Measurements from ENCODE around the gene GLB1L2.

The GLB1L2 gene

GRCh38 chr11:134331354-134332188 is at the start of gene GLB1L2:
TSS of gene GLB1L2 (plus strand) at chr11:134331988. CDS start at chr11:134332062, 74 bp downstream.
- no peak for TF ChIP-seq CREB5 (CRISPR knock-in tag; IDR thresholded peaks at IDR 0.05; ENCODE audit: low read depth)
- no peak for TF ChIP-seq CSDC2 (CRISPR knock-in tag; IDR thresholded peaks at IDR 0.05)
- TF ChIP-seq CSRNP3 (CRISPR knock-in tag; IDR thresholded peaks at IDR 0.05), result no peak
- TF ChIP-seq TOX (CRISPR knock-in tag; IDR thresholded peaks at IDR 0.05; ENCODE audit: borderline replicate concordance), result no peak
- TF ChIP-seq ZNF565 (CRISPR knock-in tag; conservative IDR thresholded peaks at IDR 0.05; ENCODE audit: low read depth), result no peak
- no peak for TF ChIP-seq ZNF8 (CRISPR knock-in tag; IDR thresholded peaks at IDR 0.05)
- ATAC-seq, result peak; percentile 80

GRCh38 chr11:134282121-134283045 is 49.4 kb upstream of the GLB1L2 start:
- no peak for ATAC-seq

More at GRCh38 chr11:134282121-134283045, 49.4 kb upstream of the GLB1L2 start:
- TF ChIP-seq BACH2 (CRISPR knock-in tag; IDR thresholded peaks at IDR 0.05; ENCODE audit: borderline replicate concordance) (no peak), RARB (CRISPR knock-in tag; IDR thresholded peaks at IDR 0.05) (no peak), ESRRG (CRISPR knock-in tag; IDR thresholded peaks at IDR 0.05) (no peak), TSHZ2 (CRISPR knock-in tag; IDR thresholded peaks at IDR 0.05) (no peak), ZNF8 (CRISPR knock-in tag; IDR thresholded peaks at IDR 0.05) (no peak), POU6F1 (CRISPR knock-in tag; IDR thresholded peaks at IDR 0.05; ENCODE audit: borderline replicate concordance, low read depth) (no peak), TCF4 (CRISPR knock-in tag; IDR thresholded peaks at IDR 0.05; ENCODE audit: borderline replicate concordance) (no peak), CSRNP3 (CRISPR knock-in tag; IDR thresholded peaks at IDR 0.05) (no peak), ZC3H10 (CRISPR knock-in tag; IDR thresholded peaks at IDR 0.05) (no peak), ISL1 (CRISPR knock-in tag; IDR thresholded peaks at IDR 0.05) (no peak), ZFP3 (CRISPR knock-in tag; IDR thresholded peaks at IDR 0.05) (no peak), OSR1 (CRISPR knock-in tag; IDR thresholded peaks at IDR 0.05) (no peak), ARNTL (CRISPR knock-in tag; IDR thresholded peaks at IDR 0.05; ENCODE audit: borderline replicate concordance, low read depth) (no peak), CSDC2 (CRISPR knock-in tag; IDR thresholded peaks at IDR 0.05) (no peak), GLIS3 (CRISPR knock-in tag; IDR thresholded peaks at IDR 0.05) (no peak), ZFP30 (CRISPR knock-in tag; IDR thresholded peaks at IDR 0.05) (no peak), PPARA (CRISPR knock-in tag; IDR thresholded peaks at IDR 0.05; ENCODE audit: borderline replicate concordance) (no peak)

Measured in SK-N-SH treated with all-trans-retinoic acid at 6 μM for 48 hours (cell line).